K562 (cell line): ENCODE results near the gene DNAJB1. TPM values are rescaled to one million over a fixed set of nuclear protein-coding genes. Genes with fewer than 3 reads are reported as not detected.

Experiments
- CHD4 ChIP-seq: fragments of 200-600 bp; sonication (generic); IDR thresholded peaks from 3 replicates; pipeline ENCODE4 v1.6.1; 2012; ENCODE audit warnings: low read depth, mild to moderate bottlenecking, mixed read lengths, low read length, inconsistent platforms; ENCODE audit not compliant: insufficient read depth, insufficient replicate concordance, poor library complexity, severe bottlenecking
- ERF ChIP-seq: fragments of 450-650 bp; formaldehyde crosslinking; IDR thresholded peaks from 2 replicates; pipeline ENCODE4 v1.4.0; 2020; ENCODE audit warnings: mild to moderate bottlenecking, mixed read lengths
- FOXA1 ChIP-seq: fragments of 450-650 bp; IDR thresholded peaks from 2 replicates; pipeline ENCODE4 v1.6.1; 2016; ENCODE audit warnings: mild to moderate bottlenecking, borderline replicate concordance
- FOXP1 ChIP-seq: sonication (generic); formaldehyde crosslinking; IDR thresholded peaks from 2 replicates; pipeline ENCODE4 v1.8.0; 2022; ENCODE audit warnings: mild to moderate bottlenecking, missing genetic modification reagents
- GATA2 ChIP-seq: sonication (generic); formaldehyde crosslinking; IDR thresholded peaks from 2 replicates; pipeline ENCODE4 v1.4.0; 2020; ENCODE audit warnings: mild to moderate bottlenecking, missing genetic modification reagents
- GTF2A2 ChIP-seq: IDR thresholded peaks from 2 replicates; pipeline ENCODE4 v1.6.1; 2016; ENCODE audit warnings: mild to moderate bottlenecking, missing genetic modification characterization, missing compliant biosample characterization
- NCOA2 ChIP-seq, 2 experiments: fragments of 450-650 bp; IDR thresholded peaks; 2 replicates each; pipeline ENCODE4 v1.6.1; 2018; ENCODE audit warnings: mild to moderate bottlenecking in 2 of 2, moderate library complexity in 1 of 2; ENCODE audit not compliant: partially characterized antibody in 2 of 2
- NFXL1 ChIP-seq: fragments of 450-650 bp; formaldehyde crosslinking; IDR thresholded peaks from 2 replicates; pipeline ENCODE4 v1.4.0; 2021; ENCODE audit warnings: mild to moderate bottlenecking
- PHB2 ChIP-seq: fragments of 450-650 bp; IDR thresholded peaks from 2 replicates; pipeline ENCODE4 v1.6.1; 2017; ENCODE audit warnings: low read depth
- PPARD ChIP-seq: fragments of 250-450 bp; sonication (Bioruptor Pico); IDR thresholded peaks from 2 replicates; pipeline ENCODE4 v1.8.0; 2022; ENCODE audit warnings: inconsistent platforms, mild to moderate bottlenecking, moderate library complexity
- PURB ChIP-seq: sonication (generic); formaldehyde crosslinking; IDR thresholded peaks from 2 replicates; pipeline ENCODE4 v1.9.0; 2021; ENCODE audit warnings: low read depth, mild to moderate bottlenecking, missing genetic modification reagents
- RB1 ChIP-seq: fragments of 450-650 bp; IDR thresholded peaks from 2 replicates; pipeline ENCODE4 v1.6.1; 2017; ENCODE audit warnings: low read depth, mild to moderate bottlenecking
- ZNF174 ChIP-seq: fragments of 250-450 bp; sonication (Bioruptor Pico); IDR thresholded peaks from 2 replicates; pipeline ENCODE4 v1.4.0; 2020; ENCODE audit warnings: mild to moderate bottlenecking
- ZNF175 ChIP-seq: fragments of 200-800 bp; sonication (Bioruptor generic); IDR thresholded peaks from 2 replicates; pipeline ENCODE4 v1.6.1; 2016; ENCODE audit warnings: low read depth, mild to moderate bottlenecking, missing genetic modification characterization, missing compliant biosample characterization
- ZNF717 ChIP-seq: fragments of 250-450 bp; sonication (Bioruptor Pico); IDR thresholded peaks from 2 replicates; pipeline ENCODE4 v1.5.0; 2021
- ZNF780A ChIP-seq: fragments of 250-450 bp; sonication (Bioruptor Pico); IDR thresholded peaks from 2 replicates; pipeline ENCODE4 v1.5.0; 2021; ENCODE audit warnings: mild to moderate bottlenecking
- polyA plus RNA-seq, 8 experiments: library from polyadenylated mRNA; depleted of rRNA in 4 of 8; stranded (reverse) in 5 of 8; unstranded in 3 of 8; fragments of >200 nt; fragmentation: Nextera tagmentation in 2 of 8; fragmentation: Illumina TruSeq in 1 of 8; extraction: Ambion mirVana in 2 of 8; extraction: Trizol in 1 of 8; gene quantifications; 2 replicates each; pipeline versions ENCODE4 v1.2.1 to v1.2.3, GENCODE V29; 2011 to 2014; ENCODE audit warnings: inconsistent platforms in 1 of 8, missing spikeins in 1 of 8
- total RNA-seq, 7 experiments: library from RNA; depleted of rRNA in 6 of 7; stranded (reverse); fragments of >200 nt in 6 of 7; fragmentation: Illumina TruSeq in 2 of 7; extraction: Trizol in 2 of 7; gene quantifications; 2 replicates each; pipeline versions ENCODE4 v1.2.1 to v1.2.3, GENCODE V29; 2011 to 2021; ENCODE audit warnings: low replicate concordance in 1 of 7
- TF ChIP-seq, protein P1 (sequence below): sonication (generic); formaldehyde crosslinking; IDR thresholded peaks from 2 replicates; pipeline ENCODE4 v1.8.0; 2022; ENCODE audit warnings: missing genetic modification reagents, mild to moderate bottlenecking, moderate library complexity, borderline replicate concordance
- TF ChIP-seq, protein P2 (sequence below): fragments of 250-450 bp; sonication (Bioruptor Pico); IDR thresholded peaks from 2 replicates; pipeline ENCODE4 v1.5.0; 2021; ENCODE audit warnings: mild to moderate bottlenecking, borderline replicate concordance
- TF ChIP-seq, protein P3 (sequence below), 3 experiments: IDR thresholded peaks in 2 of 3; conservative IDR thresholded peaks in 1 of 3; 2 replicates each; pipeline ENCODE4 v1.5.1; 2011 to 2012; ENCODE audit warnings: low read length in 3 of 3, mild to moderate bottlenecking in 3 of 3, control low read depth in 2 of 3, improper control_type of control experiment in 1 of 3, inconsistent platforms in 1 of 3, low read depth in 1 of 3, mixed read lengths in 1 of 3, moderate library complexity in 1 of 3; ENCODE audit not compliant: insufficient read depth in 2 of 3
- TF ChIP-seq, protein P4 (sequence below): sonication (generic); formaldehyde crosslinking; IDR thresholded peaks from 2 replicates; pipeline ENCODE4 v1.4.0; 2020; ENCODE audit warnings: mild to moderate bottlenecking, missing genetic modification reagents

The DNAJB1 gene
- total and polyA plus RNA-seq, 9 of the 15 experiments (the other 6 are each of a cell fraction or from before 2014, with no cell fraction given), result 13.2 to 113 (median 62.1) TPM

DNA sequence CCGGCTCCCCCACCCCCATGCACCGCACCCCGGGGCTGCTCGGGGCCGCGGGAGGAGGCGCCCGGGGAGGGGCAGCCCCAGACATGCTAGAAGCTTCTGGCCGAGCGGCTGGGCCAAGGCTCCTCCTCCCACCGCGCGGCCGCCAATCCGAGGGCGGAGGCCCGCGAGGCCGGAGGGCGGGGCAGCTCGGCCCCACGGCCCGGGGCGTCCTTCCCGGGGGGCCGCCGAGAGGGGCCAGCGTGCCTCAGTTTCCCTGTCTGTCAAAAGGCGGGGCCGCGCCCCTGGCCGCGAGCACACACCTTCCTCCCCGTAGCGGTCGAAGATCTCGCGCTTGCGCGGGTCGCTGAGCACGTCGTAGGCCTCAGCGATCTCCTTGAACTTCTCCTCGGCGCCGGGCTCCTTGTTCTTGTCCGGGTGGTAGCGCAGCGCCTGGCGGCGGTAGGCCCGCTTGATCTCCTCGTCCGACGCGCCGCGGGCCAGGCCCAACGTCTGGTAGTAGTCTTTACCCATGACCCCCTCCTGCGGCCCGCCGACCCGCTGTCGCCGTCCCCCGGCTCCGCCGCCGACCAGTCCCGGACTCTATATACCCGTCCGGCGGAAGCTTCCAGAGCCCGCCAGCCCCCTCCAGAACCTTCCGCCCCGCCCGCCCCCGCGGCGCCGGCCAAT is at the start of gene DNAJB1 (continued):
- TF ChIP-seq PURB (no peak), RB1 (peak; percentile 61; the same call in 1 of the 2 replicates), NCOA2 (IDR thresholded peaks at IDR 0.05; ENCODE audit: partially characterized antibody in 2 of 2) (no peak), ZNF780A (CRISPR knock-in tag) (no peak; the same call in 1 of the 2 replicates), FOXP1 (CRISPR knock-in tag) (peak; percentile 87), ERF (peak; percentile 88), GATA2 (CRISPR knock-in tag) (no peak), NFXL1 (CRISPR knock-in tag) (no peak), ZNF717 (CRISPR knock-in tag) (no peak), PHB2 (no peak; the same call in 1 of the 2 replicates), PPARD (CRISPR knock-in tag) (no peak), GTF2A2 (tag) (peak; percentile 83), FOXA1 (no peak), ZNF175 (CRISPR knock-in tag) (no peak), ZNF174 (CRISPR knock-in tag) (no peak), CHD4 (no peak)
- TF ChIP-seq, protein P1, sequence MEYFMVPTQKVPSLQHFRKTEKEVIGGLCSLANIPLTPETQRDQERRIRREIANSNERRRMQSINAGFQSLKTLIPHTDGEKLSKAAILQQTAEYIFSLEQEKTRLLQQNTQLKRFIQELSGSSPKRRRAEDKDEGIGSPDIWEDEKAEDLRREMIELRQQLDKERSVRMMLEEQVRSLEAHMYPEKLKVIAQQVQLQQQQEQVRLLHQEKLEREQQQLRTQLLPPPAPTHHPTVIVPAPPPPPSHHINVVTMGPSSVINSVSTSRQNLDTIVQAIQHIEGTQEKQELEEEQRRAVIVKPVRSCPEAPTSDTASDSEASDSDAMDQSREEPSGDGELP (CRISPR knock-in tag), result peak; percentile 54
- TF ChIP-seq, protein P2, sequence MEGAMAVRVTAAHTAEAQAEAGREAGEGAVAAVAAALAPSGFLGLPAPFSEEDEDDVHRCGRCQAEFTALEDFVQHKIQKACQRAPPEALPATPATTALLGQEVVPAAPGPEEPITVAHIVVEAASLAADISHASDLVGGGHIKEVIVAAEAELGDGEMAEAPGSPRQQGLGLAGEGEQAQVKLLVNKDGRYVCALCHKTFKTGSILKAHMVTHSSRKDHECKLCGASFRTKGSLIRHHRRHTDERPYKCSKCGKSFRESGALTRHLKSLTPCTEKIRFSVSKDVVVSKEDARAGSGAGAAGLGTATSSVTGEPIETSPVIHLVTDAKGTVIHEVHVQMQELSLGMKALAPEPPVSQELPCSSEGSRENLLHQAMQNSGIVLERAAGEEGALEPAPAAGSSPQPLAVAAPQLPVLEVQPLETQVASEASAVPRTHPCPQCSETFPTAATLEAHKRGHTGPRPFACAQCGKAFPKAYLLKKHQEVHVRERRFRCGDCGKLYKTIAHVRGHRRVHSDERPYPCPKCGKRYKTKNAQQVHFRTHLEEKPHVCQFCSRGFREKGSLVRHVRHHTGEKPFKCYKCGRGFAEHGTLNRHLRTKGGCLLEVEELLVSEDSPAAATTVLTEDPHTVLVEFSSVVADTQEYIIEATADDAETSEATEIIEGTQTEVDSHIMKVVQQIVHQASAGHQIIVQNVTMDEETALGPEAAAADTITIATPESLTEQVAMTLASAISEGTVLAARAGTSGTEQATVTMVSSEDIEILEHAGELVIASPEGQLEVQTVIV (CRISPR knock-in tag), result no peak
- TF ChIP-seq, protein P3, sequence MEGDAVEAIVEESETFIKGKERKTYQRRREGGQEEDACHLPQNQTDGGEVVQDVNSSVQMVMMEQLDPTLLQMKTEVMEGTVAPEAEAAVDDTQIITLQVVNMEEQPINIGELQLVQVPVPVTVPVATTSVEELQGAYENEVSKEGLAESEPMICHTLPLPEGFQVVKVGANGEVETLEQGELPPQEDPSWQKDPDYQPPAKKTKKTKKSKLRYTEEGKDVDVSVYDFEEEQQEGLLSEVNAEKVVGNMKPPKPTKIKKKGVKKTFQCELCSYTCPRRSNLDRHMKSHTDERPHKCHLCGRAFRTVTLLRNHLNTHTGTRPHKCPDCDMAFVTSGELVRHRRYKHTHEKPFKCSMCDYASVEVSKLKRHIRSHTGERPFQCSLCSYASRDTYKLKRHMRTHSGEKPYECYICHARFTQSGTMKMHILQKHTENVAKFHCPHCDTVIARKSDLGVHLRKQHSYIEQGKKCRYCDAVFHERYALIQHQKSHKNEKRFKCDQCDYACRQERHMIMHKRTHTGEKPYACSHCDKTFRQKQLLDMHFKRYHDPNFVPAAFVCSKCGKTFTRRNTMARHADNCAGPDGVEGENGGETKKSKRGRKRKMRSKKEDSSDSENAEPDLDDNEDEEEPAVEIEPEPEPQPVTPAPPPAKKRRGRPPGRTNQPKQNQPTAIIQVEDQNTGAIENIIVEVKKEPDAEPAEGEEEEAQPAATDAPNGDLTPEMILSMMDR (IDR thresholded peaks at IDR 0.05 in 2 of 3, conservative IDR thresholded peaks at IDR 0.05 in 1 of 3; ENCODE audit: insufficient read depth in 2 of 3, low read depth in 1 of 3, low read length in 3 of 3), result 0 out of 6 replicates have a peak, but pooled peaks of 1 of the 3 experiments have one; percentile 2
- TF ChIP-seq, protein P4, sequence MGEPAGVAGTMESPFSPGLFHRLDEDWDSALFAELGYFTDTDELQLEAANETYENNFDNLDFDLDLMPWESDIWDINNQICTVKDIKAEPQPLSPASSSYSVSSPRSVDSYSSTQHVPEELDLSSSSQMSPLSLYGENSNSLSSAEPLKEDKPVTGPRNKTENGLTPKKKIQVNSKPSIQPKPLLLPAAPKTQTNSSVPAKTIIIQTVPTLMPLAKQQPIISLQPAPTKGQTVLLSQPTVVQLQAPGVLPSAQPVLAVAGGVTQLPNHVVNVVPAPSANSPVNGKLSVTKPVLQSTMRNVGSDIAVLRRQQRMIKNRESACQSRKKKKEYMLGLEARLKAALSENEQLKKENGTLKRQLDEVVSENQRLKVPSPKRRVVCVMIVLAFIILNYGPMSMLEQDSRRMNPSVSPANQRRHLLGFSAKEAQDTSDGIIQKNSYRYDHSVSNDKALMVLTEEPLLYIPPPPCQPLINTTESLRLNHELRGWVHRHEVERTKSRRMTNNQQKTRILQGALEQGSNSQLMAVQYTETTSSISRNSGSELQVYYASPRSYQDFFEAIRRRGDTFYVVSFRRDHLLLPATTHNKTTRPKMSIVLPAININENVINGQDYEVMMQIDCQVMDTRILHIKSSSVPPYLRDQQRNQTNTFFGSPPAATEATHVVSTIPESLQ (CRISPR knock-in tag), result peak; percentile 60
